Measurements from ENCODE around the gene SPDEF. TPM values are rescaled to one million over a fixed set of nuclear protein-coding genes. Genes with fewer than 3 reads are reported as not detected.

Gene SPDEF
- total and polyA plus RNA-seq, 2 of the 13 experiments (the other 11 are each of a cell fraction or from before 2014, with no cell fraction given), result not detected

DNA sequence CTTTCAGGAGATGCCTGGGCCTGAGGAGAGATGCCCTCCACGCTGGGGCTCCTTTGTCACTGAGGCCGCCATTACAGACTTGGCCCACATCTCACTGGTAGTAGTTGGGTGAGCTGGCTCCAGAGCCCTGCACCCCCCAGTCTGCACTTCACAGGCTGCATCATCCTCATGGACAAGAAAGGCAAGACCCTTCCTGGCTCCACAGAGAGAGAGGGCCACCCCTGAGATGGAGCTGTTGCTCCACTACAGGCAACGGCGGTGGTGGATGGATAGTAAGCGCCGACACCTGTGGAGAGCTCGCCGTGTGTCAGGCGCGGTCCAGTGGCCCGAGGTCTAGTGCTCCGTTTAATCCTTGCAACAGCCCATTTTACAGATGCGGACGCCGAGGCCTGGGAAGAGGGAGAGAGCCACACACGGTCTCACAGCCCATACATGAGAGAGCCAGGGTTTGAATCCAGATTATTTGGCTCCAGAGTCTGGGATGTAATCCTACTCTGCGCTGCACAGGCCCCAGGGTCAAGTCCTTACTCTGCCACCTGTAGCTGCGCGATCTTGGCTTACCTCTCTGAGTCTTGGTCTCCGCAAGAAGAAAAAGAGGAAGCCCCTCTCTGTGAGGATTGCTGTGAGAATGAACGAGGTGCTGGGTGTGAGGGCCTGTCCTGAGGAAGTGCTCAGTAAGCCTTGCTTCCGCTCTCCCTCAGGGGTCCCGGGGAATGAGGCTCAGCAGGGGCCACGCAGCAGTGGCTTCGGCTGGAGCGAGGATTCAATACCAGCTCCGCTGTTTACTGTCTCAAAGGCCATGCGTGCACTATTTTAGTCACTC, 34.5 kb downstream of the SPDEF start:
- ATAC-seq (no peak), FAIRE-seq (no peak), DNase-seq (ENCODE audit: low spot score) (no peak)
- CTCF ChIA-PET (ENCODE audit: low intra/inter-chr PET ratio, low total read pairs), result no interaction called here
- 65% methylated on average over 22 of the region's 28 CpGs for WGBS (ENCODE audit: low lambda C conversion rate)
- Histone ChIP-seq H3K4me3 (replicated peaks in 1 of 3; ENCODE audit: insufficient read depth in 1 of 3, low read depth in 2 of 3, low read length in 3 of 3) (no peak overlapping the region), H3K9ac (ENCODE audit: insufficient read depth, low read depth, low read length) (no peak overlapping the region), H3K4me1 (ENCODE audit: insufficient read depth, low read length) (peaks cover 17% of the 10 kb centered on the region), H4K20me1 (ENCODE audit: insufficient read depth, low read length) (no peaks in the 10 kb centered on the region), H3K9me3 (ENCODE audit: low read length) (no peaks in the 10 kb centered on the region), H3K36me3 (replicated peaks in 1 of 2; ENCODE audit: control insufficient read depth in 1 of 2, insufficient read depth in 2 of 2, low read length in 2 of 2) (no peaks in the 10 kb centered on the region), H3K4me2 (ENCODE audit: low read depth, low read length) (no peak overlapping the region), H3K27ac (ENCODE audit: extremely low read length, insufficient read depth, low read length) (no peak overlapping the region), H3K27me3 (ENCODE audit: control insufficient read depth in 1 of 2, insufficient read depth in 2 of 2, low read length in 2 of 2) (peaks cover 7 to 66% of the 10 kb centered on the region in 2 experiments; a peak in 4 of 5 replicates), H3K79me2 (ENCODE audit: insufficient read depth, low read length) (no peaks in the 10 kb centered on the region), H2AFZ (ENCODE audit: low read length) (no peak overlapping the region)
- POLR2A ChIA-PET, result no interaction called here
- no TSS peak for BruUV-seq (replicated peaks)
- in situ Hi-C loops (cut with HindIII; ENCODE audit: extremely low pct_ligation_motif_present, low pct_unique_long_range_greater_than_20kb), result no loop called here
- intact Hi-C loops (cut with micrococcal nuclease; ENCODE audit: unreplicated experiment), result no loop called here
- TF ChIP-seq ZNF253 (CRISPR knock-in tag; IDR thresholded peaks at IDR 0.05; ENCODE audit: borderline replicate concordance), result no peak
- TF ChIP-seq ZNF629 (CRISPR knock-in tag; conservative IDR thresholded peaks at IDR 0.05), result peak; percentile 79

DNA sequence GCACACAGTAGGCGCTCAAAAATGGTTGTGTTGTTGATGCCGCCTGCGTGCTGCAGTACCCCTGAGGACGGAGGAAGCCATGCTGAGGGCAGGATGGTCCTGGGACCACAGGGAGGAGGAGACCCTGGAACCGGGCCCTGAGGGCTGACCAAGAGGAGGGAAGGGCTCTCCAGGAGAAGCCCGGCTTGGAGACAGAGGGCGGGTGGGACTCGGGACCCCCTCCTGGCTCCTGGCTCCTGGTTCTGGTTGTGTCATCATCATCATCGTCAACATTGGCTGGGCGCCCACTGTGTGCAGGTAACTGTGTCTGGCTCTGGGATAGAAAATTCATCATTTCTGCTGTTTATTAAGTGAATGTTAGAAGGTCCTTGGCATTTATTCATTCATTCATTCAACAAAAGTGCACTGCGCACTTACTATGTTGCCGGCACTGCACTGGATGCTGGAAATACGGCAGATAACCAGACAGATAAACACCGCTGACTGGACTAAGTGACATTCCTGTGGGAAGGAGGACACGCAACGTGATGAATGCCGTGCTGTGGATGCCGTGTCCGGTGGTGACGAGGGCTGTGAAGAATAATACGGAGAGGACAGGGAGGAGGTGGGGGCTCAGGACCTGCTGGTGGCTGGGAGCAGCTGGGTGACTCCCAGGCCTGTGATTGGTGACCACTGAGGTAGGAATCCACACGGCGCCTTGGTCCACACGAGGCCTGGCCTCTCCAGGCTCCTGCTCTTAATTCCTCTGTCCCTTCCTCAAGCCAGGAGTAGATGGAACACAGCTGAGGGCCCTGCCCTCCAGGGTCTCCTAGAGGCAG, 35.3 kb downstream of the SPDEF start:
- in situ Hi-C loops (cut with HindIII; ENCODE audit: extremely low pct_ligation_motif_present, low pct_unique_long_range_greater_than_20kb) (no loop called here), intact Hi-C loops (cut with micrococcal nuclease; ENCODE audit: unreplicated experiment) (no loop called here)
- H2AFZ ChIP-seq (ENCODE audit: low read length), result no peak overlapping the region
- TF ChIP-seq ZNF17 (CRISPR knock-in tag; IDR thresholded peaks at IDR 0.05) (no peak), ZNF577 (CRISPR knock-in tag; IDR thresholded peaks at IDR 0.05; ENCODE audit: borderline replicate concordance, low read depth) (no peak)
- TF ChIP-seq, protein P1, sequence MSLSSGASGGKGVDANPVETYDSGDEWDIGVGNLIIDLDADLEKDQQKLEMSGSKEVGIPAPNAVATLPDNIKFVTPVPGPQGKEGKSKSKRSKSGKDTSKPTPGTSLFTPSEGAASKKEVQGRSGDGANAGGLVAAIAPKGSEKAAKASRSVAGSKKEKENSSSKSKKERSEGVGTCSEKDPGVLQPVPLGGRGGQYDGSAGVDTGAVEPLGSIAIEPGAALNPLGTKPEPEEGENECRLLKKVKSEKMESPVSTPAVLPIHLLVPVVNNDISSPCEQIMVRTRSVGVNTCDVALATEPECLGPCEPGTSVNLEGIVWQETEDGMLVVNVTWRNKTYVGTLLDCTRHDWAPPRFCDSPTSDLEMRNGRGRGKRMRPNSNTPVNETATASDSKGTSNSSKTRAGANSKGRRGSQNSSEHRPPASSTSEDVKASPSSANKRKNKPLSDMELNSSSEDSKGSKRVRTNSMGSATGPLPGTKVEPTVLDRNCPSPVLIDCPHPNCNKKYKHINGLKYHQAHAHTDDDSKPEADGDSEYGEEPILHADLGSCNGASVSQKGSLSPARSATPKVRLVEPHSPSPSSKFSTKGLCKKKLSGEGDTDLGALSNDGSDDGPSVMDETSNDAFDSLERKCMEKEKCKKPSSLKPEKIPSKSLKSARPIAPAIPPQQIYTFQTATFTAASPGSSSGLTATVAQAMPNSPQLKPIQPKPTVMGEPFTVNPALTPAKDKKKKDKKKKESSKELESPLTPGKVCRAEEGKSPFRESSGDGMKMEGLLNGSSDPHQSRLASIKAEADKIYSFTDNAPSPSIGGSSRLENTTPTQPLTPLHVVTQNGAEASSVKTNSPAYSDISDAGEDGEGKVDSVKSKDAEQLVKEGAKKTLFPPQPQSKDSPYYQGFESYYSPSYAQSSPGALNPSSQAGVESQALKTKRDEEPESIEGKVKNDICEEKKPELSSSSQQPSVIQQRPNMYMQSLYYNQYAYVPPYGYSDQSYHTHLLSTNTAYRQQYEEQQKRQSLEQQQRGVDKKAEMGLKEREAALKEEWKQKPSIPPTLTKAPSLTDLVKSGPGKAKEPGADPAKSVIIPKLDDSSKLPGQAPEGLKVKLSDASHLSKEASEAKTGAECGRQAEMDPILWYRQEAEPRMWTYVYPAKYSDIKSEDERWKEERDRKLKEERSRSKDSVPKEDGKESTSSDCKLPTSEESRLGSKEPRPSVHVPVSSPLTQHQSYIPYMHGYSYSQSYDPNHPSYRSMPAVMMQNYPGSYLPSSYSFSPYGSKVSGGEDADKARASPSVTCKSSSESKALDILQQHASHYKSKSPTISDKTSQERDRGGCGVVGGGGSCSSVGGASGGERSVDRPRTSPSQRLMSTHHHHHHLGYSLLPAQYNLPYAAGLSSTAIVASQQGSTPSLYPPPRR (CRISPR knock-in tag; IDR thresholded peaks at IDR 0.05; ENCODE audit: borderline replicate concordance), result no peak
- DNase-seq (ENCODE audit: low spot score) (no peak), ATAC-seq (no peak), FAIRE-seq (no peak)
- H3K79me2 ChIP-seq (ENCODE audit: insufficient read depth, low read length), result no peaks in the 10 kb centered on the region
- CTCF ChIA-PET (ENCODE audit: low intra/inter-chr PET ratio, low total read pairs), result no interaction called here
- no peak overlapping the region for H3K27ac ChIP-seq (ENCODE audit: extremely low read length, insufficient read depth, low read length)
- no peaks in the 10 kb centered on the region for H3K9me3 ChIP-seq (ENCODE audit: low read length)
- H3K36me3 ChIP-seq (replicated peaks in 1 of 2; ENCODE audit: control insufficient read depth in 1 of 2, insufficient read depth in 2 of 2, low read length in 2 of 2), result no peaks in the 10 kb centered on the region
- 50% methylated on average over 24 of the region's 24 CpGs for WGBS (ENCODE audit: low lambda C conversion rate)
- H3K4me1 ChIP-seq (ENCODE audit: insufficient read depth, low read length), result peaks cover 10% of the 10 kb centered on the region
- BruUV-seq (replicated peaks), result no TSS peak
- no peak overlapping the region for H3K4me3 ChIP-seq (replicated peaks in 1 of 3; ENCODE audit: insufficient read depth in 1 of 3, low read depth in 2 of 3, low read length in 3 of 3)
- peaks cover 3 to 66% of the 10 kb centered on the region in 2 experiments; a peak in 4 of 5 replicates for H3K27me3 ChIP-seq (ENCODE audit: control insufficient read depth in 1 of 2, insufficient read depth in 2 of 2, low read length in 2 of 2)
- no peaks in the 10 kb centered on the region for H4K20me1 ChIP-seq (ENCODE audit: insufficient read depth, low read length)
- H3K9ac ChIP-seq (ENCODE audit: insufficient read depth, low read depth, low read length), result no peak overlapping the region
- POLR2A ChIA-PET, result no interaction called here
- no peak overlapping the region for H3K4me2 ChIP-seq (ENCODE audit: low read depth, low read length)

Data from HepG2 (cell line).